ENCODE data around the gene PHF13. TPM values are rescaled to one million over a fixed set of nuclear protein-coding genes. Genes with fewer than 3 reads are reported as not detected.

PHF13 gene
- total RNA-seq, 4 donors from 2014 or later, result 12.9 to 17.7 (median 15.7) TPM

DNA sequence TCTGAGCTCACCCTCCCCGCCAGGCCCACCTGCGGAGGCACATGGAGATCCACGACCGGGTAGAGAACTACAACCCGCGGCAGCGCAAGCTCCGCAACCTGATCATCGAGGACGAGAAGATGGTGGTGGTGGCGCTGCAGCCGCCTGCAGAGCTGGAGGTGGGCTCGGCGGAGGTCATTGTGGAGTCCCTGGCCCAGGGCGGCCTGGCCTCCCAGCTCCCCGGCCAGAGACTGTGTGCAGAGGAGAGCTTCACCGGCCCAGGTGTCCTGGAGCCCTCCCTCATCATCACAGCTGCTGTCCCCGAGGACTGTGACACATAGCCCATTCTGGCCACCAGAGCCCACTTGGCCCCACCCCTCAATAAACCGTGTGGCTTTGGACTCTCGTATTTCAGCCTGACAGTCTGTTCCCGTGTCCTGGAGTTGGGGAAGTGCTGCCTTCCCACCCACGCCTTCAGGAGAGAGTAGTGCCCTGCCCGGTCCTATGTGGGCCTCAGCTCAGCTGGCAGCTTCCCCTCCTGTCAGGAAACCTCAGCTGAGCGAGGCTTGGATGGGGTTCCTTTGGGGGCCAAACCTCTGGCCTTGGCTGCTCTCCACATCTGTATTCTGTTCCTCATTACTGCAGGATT lies 24.5 kb upstream of the PHF13 start:
- Histone ChIP-seq H3K27me3 (no peaks in the 10 kb centered on the region), H3K9me3 (no peaks in the 10 kb centered on the region), H3K36me3 (peaks cover 3 to 89% (median 11%) of the 10 kb centered on the region in 3 donors), H3K4me3 (no peak overlapping the region), H3K27ac (peak overlapping the region in 1 of 4 donors; percentile 39), H3K4me1 (peaks cover 0 to 61% (median 0%) of the 10 kb centered on the region in 4 donors)
- no peak for DNase-seq (ENCODE audit: low spot score in 2 of 2)
- WGBS, 2 donors, result 78 to 81% methylated on average over 23 to 24 of the region's 24 CpGs
- TF ChIP-seq, protein P1, sequence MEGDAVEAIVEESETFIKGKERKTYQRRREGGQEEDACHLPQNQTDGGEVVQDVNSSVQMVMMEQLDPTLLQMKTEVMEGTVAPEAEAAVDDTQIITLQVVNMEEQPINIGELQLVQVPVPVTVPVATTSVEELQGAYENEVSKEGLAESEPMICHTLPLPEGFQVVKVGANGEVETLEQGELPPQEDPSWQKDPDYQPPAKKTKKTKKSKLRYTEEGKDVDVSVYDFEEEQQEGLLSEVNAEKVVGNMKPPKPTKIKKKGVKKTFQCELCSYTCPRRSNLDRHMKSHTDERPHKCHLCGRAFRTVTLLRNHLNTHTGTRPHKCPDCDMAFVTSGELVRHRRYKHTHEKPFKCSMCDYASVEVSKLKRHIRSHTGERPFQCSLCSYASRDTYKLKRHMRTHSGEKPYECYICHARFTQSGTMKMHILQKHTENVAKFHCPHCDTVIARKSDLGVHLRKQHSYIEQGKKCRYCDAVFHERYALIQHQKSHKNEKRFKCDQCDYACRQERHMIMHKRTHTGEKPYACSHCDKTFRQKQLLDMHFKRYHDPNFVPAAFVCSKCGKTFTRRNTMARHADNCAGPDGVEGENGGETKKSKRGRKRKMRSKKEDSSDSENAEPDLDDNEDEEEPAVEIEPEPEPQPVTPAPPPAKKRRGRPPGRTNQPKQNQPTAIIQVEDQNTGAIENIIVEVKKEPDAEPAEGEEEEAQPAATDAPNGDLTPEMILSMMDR (IDR thresholded peaks at IDR 0.05), result no peak
- TF ChIP-seq EP300 (IDR thresholded peaks at IDR 0.05) (no peak), POLR2A (IDR thresholded peaks at IDR 0.05) (no peak)

DNA sequence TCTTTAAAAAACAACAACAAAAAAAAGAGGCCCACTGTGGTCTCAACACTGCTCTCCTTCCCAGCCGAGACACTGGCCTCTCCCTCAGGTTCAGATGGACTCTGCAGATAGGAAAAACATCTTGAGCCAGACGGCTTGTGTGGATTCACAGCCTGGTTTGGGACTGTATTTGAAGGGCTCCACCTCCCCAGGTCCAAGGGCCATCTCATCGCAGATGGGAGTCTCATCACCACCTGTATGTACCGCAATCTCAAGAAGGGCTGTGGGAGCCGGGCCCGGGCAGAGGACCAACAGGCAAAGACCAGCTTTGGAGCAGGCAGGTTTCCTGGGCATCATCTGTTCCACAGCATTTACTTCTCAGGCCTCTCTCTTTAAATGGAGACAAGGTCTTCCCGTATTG lies 23.5 kb upstream of the PHF13 start:
- 82 to 85% methylated on average over 7 of the region's 7 CpGs for WGBS, 2 donors
- peaks cover 0 to 61% (median 0%) of the 10 kb centered on the region in 4 donors for H3K4me1 ChIP-seq
- TF ChIP-seq, protein P1 (IDR thresholded peaks at IDR 0.05), result no peak
- TF ChIP-seq EP300 (IDR thresholded peaks at IDR 0.05) (no peak), POLR2A (IDR thresholded peaks at IDR 0.05) (no peak)
- H3K36me3 ChIP-seq, result peaks cover 3 to 100% (median 18%) of the 10 kb centered on the region in 3 donors
- no peaks in the 10 kb centered on the region for H3K27me3 ChIP-seq
- H3K27ac ChIP-seq, result no peak overlapping the region
- H3K9me3 ChIP-seq, result no peaks in the 10 kb centered on the region
- no peak for DNase-seq (ENCODE audit: low spot score in 2 of 2)
- H3K4me3 ChIP-seq, result no peak overlapping the region

DNA sequence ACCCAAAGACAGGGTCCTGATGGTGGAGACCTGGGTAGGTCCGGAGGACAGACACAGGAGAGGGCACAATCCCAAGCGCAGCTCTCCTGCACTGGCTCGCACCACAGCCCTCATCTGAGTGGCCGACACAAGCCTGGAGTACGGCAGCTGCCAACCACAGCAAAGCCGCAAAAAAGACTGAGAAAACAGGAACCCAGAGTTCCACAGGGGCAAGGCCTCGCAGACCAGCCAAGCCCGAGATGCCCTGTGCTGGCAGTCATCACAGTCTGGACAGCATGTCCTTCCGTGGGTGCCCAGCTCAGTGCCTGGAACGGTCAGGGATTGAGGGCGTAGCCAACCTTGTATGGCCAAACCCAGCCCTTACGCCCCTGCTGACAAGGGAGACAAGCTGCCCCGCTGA lies 22.3 kb upstream of the PHF13 start:
- no peak for DNase-seq (ENCODE audit: low spot score in 2 of 2)
- TF ChIP-seq POLR2A (IDR thresholded peaks at IDR 0.05), result no peak
- TF ChIP-seq, protein P1 (IDR thresholded peaks at IDR 0.05), result no peak
- TF ChIP-seq EP300 (IDR thresholded peaks at IDR 0.05), result no peak
- H3K4me1 ChIP-seq, result peaks cover 0 to 72% (median 4%) of the 10 kb centered on the region in 4 donors
- no peak overlapping the region for H3K4me3 ChIP-seq
- no peaks in the 10 kb centered on the region for H3K27me3 ChIP-seq
- peaks cover 3 to 100% (median 27%) of the 10 kb centered on the region in 3 donors for H3K36me3 ChIP-seq
- no peaks in the 10 kb centered on the region for H3K9me3 ChIP-seq
- 66 to 74% methylated on average over 12 to 13 of the region's 13 CpGs for WGBS, 2 donors
- H3K27ac ChIP-seq, result peak overlapping the region in 1 of 4 donors; percentile 13

DNA sequence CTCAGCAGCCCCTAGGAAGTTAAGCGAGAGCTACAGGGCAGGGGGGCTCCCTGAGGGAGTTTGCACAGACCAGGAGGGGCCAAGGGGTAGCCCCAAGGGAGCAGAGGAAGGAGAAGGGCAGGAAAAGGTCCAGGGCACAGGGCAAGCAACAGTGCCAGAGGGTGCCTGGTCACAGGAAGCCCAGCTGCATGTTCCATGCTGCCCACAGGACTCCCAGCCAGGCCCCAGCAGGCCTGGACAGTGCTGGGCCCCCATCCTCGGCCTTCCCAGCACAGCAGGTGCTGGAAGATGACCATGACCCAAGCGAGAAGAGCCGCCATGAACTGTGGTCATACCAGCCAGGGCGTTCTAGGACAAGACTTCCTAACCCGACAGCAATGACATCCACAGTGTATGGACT lies 21.9 kb upstream of the PHF13 start:
- no peaks in the 10 kb centered on the region for H3K27me3 ChIP-seq
- H3K9me3 ChIP-seq, result no peaks in the 10 kb centered on the region
- H3K4me1 ChIP-seq, result peaks cover 0 to 74% (median 8%) of the 10 kb centered on the region in 4 donors
- H3K4me3 ChIP-seq, result no peak overlapping the region
- H3K27ac ChIP-seq, result peak overlapping the region in 1 of 4 donors; percentile 13
- TF ChIP-seq, protein P1 (IDR thresholded peaks at IDR 0.05), result no peak
- no peak for TF ChIP-seq POLR2A (IDR thresholded peaks at IDR 0.05)
- TF ChIP-seq EP300 (IDR thresholded peaks at IDR 0.05), result no peak
- no peak for DNase-seq (ENCODE audit: low spot score in 2 of 2)
- 80 to 90% methylated on average over 6 of the region's 6 CpGs for WGBS, 2 donors
- H3K36me3 ChIP-seq, result peaks cover 3 to 100% (median 27%) of the 10 kb centered on the region in 3 donors

DNA sequence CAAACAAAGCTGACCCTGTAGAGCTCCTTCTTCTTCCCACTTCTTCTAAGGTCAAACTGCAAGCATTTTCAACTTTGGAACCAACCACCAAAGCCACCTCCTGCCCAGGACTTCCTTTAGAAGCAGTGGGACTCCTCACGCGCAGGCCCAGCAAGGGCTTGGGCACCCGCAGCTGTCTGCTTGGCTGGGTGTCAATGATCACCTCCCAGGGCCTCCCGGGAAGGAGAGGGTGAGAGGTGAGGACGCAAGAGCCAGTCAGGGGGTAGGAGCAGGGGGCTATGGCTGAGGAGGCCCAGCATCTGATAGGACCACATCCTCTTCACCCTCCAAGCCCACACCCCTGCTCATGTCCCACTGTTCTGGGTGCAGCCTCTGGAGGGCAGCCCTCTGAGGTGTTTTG lies 21.1 kb upstream of the PHF13 start:
- Histone ChIP-seq H3K4me1 (peaks cover 0 to 74% (median 16%) of the 10 kb centered on the region in 4 donors), H3K9me3 (no peaks in the 10 kb centered on the region), H3K27me3 (no peaks in the 10 kb centered on the region), H3K4me3 (no peak overlapping the region), H3K27ac (no peak overlapping the region), H3K36me3 (peaks cover 3 to 100% (median 30%) of the 10 kb centered on the region in 3 donors)
- DNase-seq (ENCODE audit: low spot score in 2 of 2), result no peak
- whole genome bisulfite sequencing, 2 donors, result 59 to 62% methylated on average over 4 to 5 of the region's 5 CpGs
- no peak for TF ChIP-seq POLR2A (IDR thresholded peaks at IDR 0.05)
- TF ChIP-seq, protein P1 (IDR thresholded peaks at IDR 0.05), result no peak
- TF ChIP-seq EP300 (IDR thresholded peaks at IDR 0.05), result no peak

Measured in tibial nerve (tissue), 4 donors.